Endothelial cell of umbilical vein (primary cell): ENCODE measurements around the gene CFAP46. TPM values are rescaled to one million over a fixed set of nuclear protein-coding genes. Genes with fewer than 3 reads are reported as not detected.
"Not testable (repeated sequence)": the region's sequence is repeated elsewhere in the genome, so short reads cannot be mapped to it uniquely, and the experiment has no call there.

Experiments used
- BruUV-seq: library from RNA; stranded (reverse); fragments of 400-500 nt; replicated peaks from 2 replicates; lab custom pipeline; 2021; lab: Mats Ljungman, UMichigan
- CTCF ChIA-PET: fragments of 300-600, 350-600 bp; sonication (Branson Sonifier 250); formaldehyde crosslinking; loops from one replicate; lab custom pipeline; 2021; ENCODE audit warnings: antibody characterized with exemption, inconsistent platforms; lab: Charles Lee
- POLR2A ChIA-PET: fragments of 300-600, 350-600 bp; sonication (Branson Sonifier 250); formaldehyde crosslinking; loops from one replicate; lab custom pipeline; 2021; ENCODE audit warnings: antibody characterized with exemption, inconsistent platforms; lab: Charles Lee
- DNase-seq: peaks from one replicate; pipeline ENCODE4 v3.0.0-alpha.2; 2011; ENCODE audit warnings: low read depth, low spot score
- FAIRE-seq: peaks from 2 replicates; lab custom pipeline; 2011; peaks lifted over from hg19 to GRCh38; lab: Jason Lieb, UNC
- H2AFZ ChIP-seq: 2 replicates; pipeline ENCODE4 v1.6.0; 2012; ENCODE audit warnings: low read depth, low read length, control low read depth, inconsistent platforms
- H3K27ac ChIP-seq: 2 replicates; pipeline ENCODE4 v1.5.1; 2011; ENCODE audit warnings: low read depth, mild to moderate bottlenecking, control low read depth, low read length, moderate library complexity; ENCODE audit not compliant: insufficient read depth
- H3K27me3 ChIP-seq, 2 experiments: 2 replicates each; pipeline versions ENCODE4 v1.6.0 to v1.6.1; 2011; ENCODE audit warnings: low read length in 2 of 2, mixed read lengths in 1 of 2; ENCODE audit not compliant: control insufficient read depth in 2 of 2, insufficient read depth in 2 of 2
- H3K36me3 ChIP-seq, 2 experiments: 2 replicates in 1 of 2; 3 replicates in 1 of 2; pipeline ENCODE4 v1.5.1; 2011; ENCODE audit warnings: low read length in 2 of 2, mild to moderate bottlenecking in 1 of 2, moderate library complexity in 1 of 2; ENCODE audit not compliant: control insufficient read depth in 2 of 2, insufficient read depth in 2 of 2; ENCODE audit errors: extremely low read depth in 1 of 2
- H3K4me1 ChIP-seq: 3 replicates; pipeline ENCODE4 v1.5.1; 2011; ENCODE audit warnings: mild to moderate bottlenecking, low read length; ENCODE audit not compliant: control insufficient read depth, insufficient read depth; ENCODE audit errors: extremely low read depth
- H3K4me2 ChIP-seq: 2 replicates; pipeline ENCODE4 v1.6.1; 2011; ENCODE audit warnings: low read length, control low read depth, mixed read lengths; ENCODE audit not compliant: insufficient read depth
- H3K4me3 ChIP-seq, 3 experiments: fragments of 200-600 bp in 1 of 3; sonication (generic), shearing (Covaris generic) in 1 of 3; replicated peaks in 1 of 3; 2 replicates each; pipeline ENCODE4 v1.5.1; 2011 to 2016; ENCODE audit warnings: control low read depth in 3 of 3, low read length in 3 of 3, mild to moderate bottlenecking in 2 of 3, inconsistent platforms in 1 of 3, low read depth in 1 of 3, moderate library complexity in 1 of 3; ENCODE audit not compliant: insufficient read depth in 1 of 3
- H3K79me2 ChIP-seq: 2 replicates; pipeline ENCODE4 v1.6.0; 2012; ENCODE audit warnings: low read length, inconsistent platforms; ENCODE audit not compliant: control insufficient read depth, insufficient read depth
- H3K9ac ChIP-seq: replicated peaks from 2 replicates; pipeline ENCODE3; 2011; ENCODE audit warnings: low read length, control low read depth; ENCODE audit not compliant: insufficient read depth; ENCODE audit errors: extremely low read depth
- H3K9me1 ChIP-seq: replicated peaks from 3 replicates; pipeline ENCODE4 v1.6.0; 2011; ENCODE audit warnings: mild to moderate bottlenecking, low read length; ENCODE audit not compliant: control insufficient read depth, insufficient read depth; ENCODE audit errors: extremely low read depth
- H3K9me3 ChIP-seq: replicated peaks from 2 replicates; pipeline ENCODE4 v1.5.1; 2012; ENCODE audit warnings: low read length, inconsistent platforms; ENCODE audit not compliant: control insufficient read depth, insufficient read depth
- H4K20me1 ChIP-seq: replicated peaks from 2 replicates; pipeline ENCODE3; 2011; ENCODE audit warnings: mild to moderate bottlenecking, low read length; ENCODE audit not compliant: control insufficient read depth, insufficient read depth; ENCODE audit errors: extremely low read depth
- EZH2 ChIP-seq: IDR thresholded peaks from 2 replicates; pipeline ENCODE4 v1.6.1; 2012; ENCODE audit warnings: borderline replicate concordance, low read depth, mild to moderate bottlenecking, moderate library complexity, low read length, inconsistent platforms; ENCODE audit not compliant: severe bottlenecking
- FOS ChIP-seq: IDR thresholded peaks from 2 replicates; pipeline ENCODE4 v1.6.1; 2011; ENCODE audit warnings: mild to moderate bottlenecking, low read length, moderate library complexity, borderline replicate concordance; ENCODE audit not compliant: insufficient read depth
- GATA2 ChIP-seq: IDR thresholded peaks from 2 replicates; pipeline ENCODE4 v1.7.0; 2011; ENCODE audit warnings: low read depth, mild to moderate bottlenecking, moderate library complexity, mixed read lengths, low read length; ENCODE audit not compliant: insufficient read length, insufficient read depth
- JUN ChIP-seq: IDR thresholded peaks from 2 replicates; pipeline ENCODE4 v1.6.1; 2011; ENCODE audit warnings: borderline replicate concordance, low read depth; ENCODE audit not compliant: insufficient read length, insufficient read depth
- MYC ChIP-seq: IDR thresholded peaks from one replicate; pipeline ENCODE4 v1.6.1; 2011; ENCODE audit warnings: mild to moderate bottlenecking, low read depth, low read length
- POLR2A ChIP-seq: IDR thresholded peaks from 2 replicates; pipeline ENCODE4 v1.6.1; 2012; ENCODE audit warnings: low read depth, mild to moderate bottlenecking, control low read depth, low read length
- POLR2AphosphoS5 ChIP-seq: IDR thresholded peaks from 2 replicates; pipeline ENCODE4 v1.6.1; 2012; ENCODE audit warnings: low read depth, mild to moderate bottlenecking, control low read depth, low read length, moderate library complexity; ENCODE audit not compliant: insufficient read depth
- dilution Hi-C: fragments of 300-500 bp; cut with MboI; formaldehyde crosslinking; loops from one replicate; pipeline ENCODE4 v1.15.0; 2019; ENCODE audit warnings: low sequenced_read_pairs; ENCODE audit not compliant: extremely low pct_ligation_motif_present
- intact Hi-C: fragments of 100-400 bp; cut with micrococcal nuclease; formaldehyde crosslinking; loops from one replicate; pipeline ENCODE4 v1.10.0; 2022
- polyA plus RNA-seq, 4 experiments: library from polyadenylated mRNA; depleted of rRNA in 3 of 4; stranded (reverse) in 3 of 4; unstranded in 1 of 4; fragments of >200 nt; gene quantifications; 2 replicates each; pipeline versions ENCODE4 v1.2.1 to v1.2.3, GENCODE V29; 2011 to 2012; ENCODE audit warnings: missing spikeins in 1 of 4
- total RNA-seq: library from RNA; stranded (reverse); gene quantifications from 2 replicates; pipeline ENCODE4 v1.2.3, GENCODE V29; 2021
- TF ChIP-seq, protein P1 (sequence below), 2 donors: IDR thresholded peaks; 1 replicate in 1 of 2; 2 replicates in 1 of 2; pipeline ENCODE4 v1.5.1; 2011; ENCODE audit warnings: low read length in 2 of 2, mild to moderate bottlenecking in 2 of 2, moderate library complexity in 2 of 2, control low read depth in 1 of 2, inconsistent platforms in 1 of 2, low read depth in 1 of 2; ENCODE audit not compliant: insufficient read depth in 1 of 2; ENCODE audit errors: extremely low read depth in 1 of 2
- TF ChIP-seq, protein P2 (sequence below): IDR thresholded peaks from 2 replicates; pipeline ENCODE4 v1.6.1; 2011; ENCODE audit not compliant: insufficient read depth, insufficient read length

The CFAP46 gene
- total and polyA plus RNA-seq, 2 donors (not counting 3 experiments of a cell fraction or from before 2014, with no cell fraction given): 0.75 to 0.98 TPM

DNA sequence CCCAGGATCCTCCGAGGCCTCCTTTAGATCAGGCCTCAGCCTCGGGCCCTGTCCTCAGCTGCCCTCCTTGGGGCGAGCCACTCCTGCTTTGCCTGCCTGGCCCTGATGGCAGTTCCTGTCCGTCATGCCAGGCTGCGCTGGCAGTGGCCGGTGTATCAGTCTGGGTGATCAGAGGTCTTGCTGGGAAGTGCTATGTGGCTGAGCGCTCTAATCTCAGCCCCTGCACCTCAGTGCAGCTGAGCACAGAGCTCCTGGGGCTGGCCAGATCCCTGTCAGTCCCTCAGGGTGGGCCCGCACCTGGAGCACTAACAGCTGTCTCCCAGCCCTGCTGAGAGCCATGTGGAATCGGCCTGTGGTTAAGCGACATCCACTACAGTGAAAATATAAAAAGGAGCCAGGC is 14.8 kb upstream of the CFAP46 start:
- Histone ChIP-seq H3K9me1 (no peaks in the 10 kb centered on the region), H3K79me2 (no peaks in the 10 kb centered on the region), H4K20me1 (no peaks in the 10 kb centered on the region), H3K9me3 (no peaks in the 10 kb centered on the region), H3K27me3 (no peaks in the 10 kb centered on the region), H3K4me1 (no peaks in the 10 kb centered on the region), H3K27ac (no peak overlapping the region), H3K36me3 (no peaks in the 10 kb centered on the region), H3K4me2 (no peak overlapping the region), H3K4me3 (no peak overlapping the region), H3K9ac (no peak overlapping the region), H2AFZ (no peak overlapping the region)
- TF ChIP-seq MYC (no peak), POLR2AphosphoS5 (no peak), JUN (no peak), POLR2A (no peak), EZH2 (no peak), GATA2 (no peak), FOS (no peak)
- TF ChIP-seq, protein P1, sequence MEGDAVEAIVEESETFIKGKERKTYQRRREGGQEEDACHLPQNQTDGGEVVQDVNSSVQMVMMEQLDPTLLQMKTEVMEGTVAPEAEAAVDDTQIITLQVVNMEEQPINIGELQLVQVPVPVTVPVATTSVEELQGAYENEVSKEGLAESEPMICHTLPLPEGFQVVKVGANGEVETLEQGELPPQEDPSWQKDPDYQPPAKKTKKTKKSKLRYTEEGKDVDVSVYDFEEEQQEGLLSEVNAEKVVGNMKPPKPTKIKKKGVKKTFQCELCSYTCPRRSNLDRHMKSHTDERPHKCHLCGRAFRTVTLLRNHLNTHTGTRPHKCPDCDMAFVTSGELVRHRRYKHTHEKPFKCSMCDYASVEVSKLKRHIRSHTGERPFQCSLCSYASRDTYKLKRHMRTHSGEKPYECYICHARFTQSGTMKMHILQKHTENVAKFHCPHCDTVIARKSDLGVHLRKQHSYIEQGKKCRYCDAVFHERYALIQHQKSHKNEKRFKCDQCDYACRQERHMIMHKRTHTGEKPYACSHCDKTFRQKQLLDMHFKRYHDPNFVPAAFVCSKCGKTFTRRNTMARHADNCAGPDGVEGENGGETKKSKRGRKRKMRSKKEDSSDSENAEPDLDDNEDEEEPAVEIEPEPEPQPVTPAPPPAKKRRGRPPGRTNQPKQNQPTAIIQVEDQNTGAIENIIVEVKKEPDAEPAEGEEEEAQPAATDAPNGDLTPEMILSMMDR (IDR thresholded peaks at IDR 0.05; ENCODE audit: extremely low read depth in 1 of 2, insufficient read depth in 1 of 2, low read depth in 1 of 2, low read length in 2 of 2): no peak
- TF ChIP-seq, protein P2, sequence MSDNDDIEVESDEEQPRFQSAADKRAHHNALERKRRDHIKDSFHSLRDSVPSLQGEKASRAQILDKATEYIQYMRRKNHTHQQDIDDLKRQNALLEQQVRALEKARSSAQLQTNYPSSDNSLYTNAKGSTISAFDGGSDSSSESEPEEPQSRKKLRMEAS: no peak
- FAIRE-seq (no peak), DNase-seq (no peak)
- no TSS peak for BruUV-seq
- POLR2A ChIA-PET: no interaction called here
- CTCF ChIA-PET: no interaction called here
- intact Hi-C loops: no loop called here
- dilution Hi-C loops: no loop called here

DNA sequence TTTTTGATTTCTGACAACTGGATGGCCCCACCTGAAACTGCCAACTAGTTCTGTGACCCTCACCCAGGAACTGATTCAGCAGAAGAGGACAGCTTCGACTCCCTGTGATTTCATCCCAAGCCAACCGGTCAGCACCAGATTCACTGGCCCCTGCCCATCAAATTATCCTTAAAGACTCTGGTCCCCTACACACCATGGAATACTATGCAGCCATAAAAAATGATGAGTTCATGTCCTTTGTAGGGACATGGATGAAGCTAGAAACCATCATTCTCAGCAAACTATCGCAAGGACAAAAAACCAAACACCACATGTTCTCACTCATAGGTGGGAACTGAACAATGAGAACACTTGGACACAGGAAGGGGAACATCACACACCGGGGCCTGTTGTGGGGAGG is 13.9 kb upstream of the CFAP46 start:
- CTCF ChIA-PET, H3K27ac ChIP-seq, H3K27me3 ChIP-seq, H3K79me2 ChIP-seq, H4K20me1 ChIP-seq, H3K9me3 ChIP-seq, H3K4me1 ChIP-seq, DNase-seq, BruUV-seq, H2AFZ ChIP-seq, H3K9ac ChIP-seq, POLR2A ChIA-PET, H3K9me1 ChIP-seq, H3K4me2 ChIP-seq, H3K4me3 ChIP-seq, FAIRE-seq, H3K36me3 ChIP-seq, dilution Hi-C loops, intact Hi-C loops: not testable (repeated sequence)
